HG02884 (cell line): ENCODE measurements around the gene MAP3K9.
"Not testable (repeated sequence)": the region's sequence is repeated elsewhere in the genome, so short reads cannot be mapped to it uniquely, and the experiment has no call there.

Experiments used
- ATAC-seq: cut with Tn5 transposase; IDR thresholded peaks from one replicate; pipeline ENCODE4 v1.9.1; 2021; ENCODE audit warnings: mild to moderate bottlenecking, moderate library complexity; ENCODE audit not compliant: unreplicated experiment

The MAP3K9 gene

GRCh38 chr14:70726651-70727375 is 82.5 kb downstream of the MAP3K9 start:
- no peak for ATAC-seq

- no peak for ATAC-seq
These were observed 84.4 kb downstream of the MAP3K9 start for GRCh38 chr14:70724944-70725343.

- ATAC-seq, result no peak
These were observed 85.2 kb downstream of the MAP3K9 start for GRCh38 chr14:70724110-70724509.

- no peak for ATAC-seq
These were observed 86.0 kb downstream of the MAP3K9 start for GRCh38 chr14:70723276-70723675.

GRCh38 chr14:70722418-70722817 is 86.9 kb downstream of the MAP3K9 start:
- no peak for ATAC-seq

- ATAC-seq, result no peak
These were observed 87.8 kb downstream of the MAP3K9 start for GRCh38 chr14:70721542-70721941.

GRCh38 chr14:70718383-70719118 is 90.8 kb downstream of the MAP3K9 start:
- no peak for ATAC-seq

- ATAC-seq, result no peak
These were observed 92.4 kb downstream of the MAP3K9 start for GRCh38 chr14:70716958-70717357.

GRCh38 chr14:70716483-70716882 is 92.8 kb downstream of the MAP3K9 start:
- ATAC-seq, result no peak

GRCh38 chr14:70714055-70714550 is 95.2 kb downstream of the MAP3K9 start:
- ATAC-seq, result no peak

GRCh38 chr14:70713511-70713916 is 95.8 kb downstream of the MAP3K9 start:
- no peak for ATAC-seq

- ATAC-seq, result no peak
These were observed 96.2 kb downstream of the MAP3K9 start for GRCh38 chr14:70713096-70713495.

GRCh38 chr14:70711451-70711850 is 97.9 kb downstream of the MAP3K9 start:
- no peak for ATAC-seq

- ATAC-seq, result no peak
These were observed 99.5 kb downstream of the MAP3K9 start for GRCh38 chr14:70709726-70710382.

- ATAC-seq, result no peak
These were observed 100.4 kb downstream of the MAP3K9 start for GRCh38 chr14:70708717-70709570.

GRCh38 chr14:70707138-70708038 is 101.9 kb downstream of the MAP3K9 start:
- ATAC-seq, result peak; percentile 94

GRCh38 chr14:70706177-70706576 is 103.1 kb downstream of the MAP3K9 start:
- no peak for ATAC-seq

- no peak for ATAC-seq
These were observed 104.4 kb downstream of the MAP3K9 start for GRCh38 chr14:70704960-70705359.

GRCh38 chr14:70703621-70704168 is 105.6 kb downstream of the MAP3K9 start:
- not testable (repeated sequence) for ATAC-seq
